Mesendoderm (in vitro differentiated cells): ENCODE results near the gene PRKCSH.
"Not testable (repeated sequence)": the region's sequence is repeated elsewhere in the genome, so short reads cannot be mapped to it uniquely, and the experiment has no call there.

Experiments used
- DNase-seq: peaks from one replicate; pipeline ENCODE4 v3.0.0; 2013
- H2AK5ac ChIP-seq: 2 replicates; pipeline ENCODE4 v1.6.1; 2013; ENCODE audit warnings: low read length, inconsistent platforms
- H2BK120ac ChIP-seq: 2 replicates; pipeline ENCODE4 v1.6.1; 2013; ENCODE audit warnings: low read depth, mild to moderate bottlenecking, low read length, moderate library complexity, mixed read lengths
- H2BK15ac ChIP-seq: replicated peaks from 2 replicates; pipeline ENCODE4 v1.6.1; 2013; ENCODE audit warnings: low read depth, mild to moderate bottlenecking, moderate library complexity
- H2BK5ac ChIP-seq: 2 replicates; pipeline ENCODE4 v1.6.1; 2013; ENCODE audit warnings: low read length, inconsistent platforms
- H3K18ac ChIP-seq: 2 replicates; pipeline ENCODE4 v1.6.1; 2013; ENCODE audit warnings: mild to moderate bottlenecking, low read length, mixed read lengths
- H3K23ac ChIP-seq: one replicate; pipeline ENCODE4 v1.6.1; 2013; ENCODE audit warnings: low read length
- H3K27ac ChIP-seq: 2 replicates; pipeline ENCODE4 v1.5.1; 2013; ENCODE audit warnings: low read depth, mild to moderate bottlenecking, inconsistent platforms, low read length, moderate library complexity
- H3K27me3 ChIP-seq: 2 replicates; pipeline ENCODE4 v1.6.1; 2013; ENCODE audit warnings: low read length, control low read depth, mild to moderate bottlenecking, inconsistent platforms; ENCODE audit not compliant: insufficient read depth, poor library complexity
- H3K36me3 ChIP-seq: 2 replicates; pipeline ENCODE4 v1.6.1; 2013; ENCODE audit warnings: low read length, inconsistent platforms; ENCODE audit not compliant: control insufficient read depth, insufficient read depth
- H3K4ac ChIP-seq: one replicate; pipeline ENCODE4 v1.6.1; 2013; ENCODE audit warnings: low read depth, mild to moderate bottlenecking, low read length, moderate library complexity
- H3K4me1 ChIP-seq: 2 replicates; pipeline ENCODE4 v1.6.1; 2013; ENCODE audit warnings: low read depth, low read length, inconsistent platforms; ENCODE audit not compliant: control insufficient read depth
- H3K4me2 ChIP-seq: 2 replicates; pipeline ENCODE4 v1.6.1; 2013; ENCODE audit warnings: low read length
- H3K4me3 ChIP-seq: 2 replicates; pipeline ENCODE4 v1.5.1; 2013; ENCODE audit warnings: mild to moderate bottlenecking, low read length
- H3K56ac ChIP-seq: one replicate; pipeline ENCODE4 v1.6.1; 2013; ENCODE audit warnings: low read length
- H3K79me1 ChIP-seq: 2 replicates; pipeline ENCODE4 v1.6.1; 2013; ENCODE audit warnings: low read length, inconsistent platforms
- H3K79me2 ChIP-seq: 2 replicates; pipeline ENCODE4 v1.6.1; 2013; ENCODE audit warnings: mild to moderate bottlenecking, low read length; ENCODE audit not compliant: control insufficient read depth, insufficient read depth
- H3K9ac ChIP-seq: 2 replicates; pipeline ENCODE4 v1.6.1; 2013; ENCODE audit warnings: low read length, inconsistent platforms
- H4K5ac ChIP-seq: one replicate; pipeline ENCODE4 v1.6.1; 2013; ENCODE audit warnings: low read length
- H4K8ac ChIP-seq: one replicate; pipeline ENCODE4 v1.6.1; 2013; ENCODE audit warnings: low read depth, mild to moderate bottlenecking, control low read depth, low read length, moderate library complexity
- WGBS: extraction: QIAGEN DNeasy Blood & Tissue Kit; methylation state at CpG from one replicate; pipeline ENCODE4 v1.1.7; 2013; ENCODE audit warnings: low lambda C conversion rate, missing lambda C conversion rate; ENCODE audit not compliant: insufficient coverage; ENCODE audit errors: extremely low coverage; 5-methylcytosine and 5-hydroxymethylcytosine counted together

PRKCSH gene

GRCh38 chr19:11433526-11433925, 1.9 kb upstream of the PRKCSH start:
- peaks cover 13% of the 10 kb centered on the region for H3K79me1 ChIP-seq
- H3K4me1 ChIP-seq, H2BK15ac ChIP-seq, H3K18ac ChIP-seq, H3K4ac ChIP-seq, DNase-seq, H3K56ac ChIP-seq, H3K27ac ChIP-seq, H3K4me3 ChIP-seq, H3K27me3 ChIP-seq, H2BK120ac ChIP-seq, H2AK5ac ChIP-seq, H3K4me2 ChIP-seq, H4K8ac ChIP-seq, H3K23ac ChIP-seq, H3K36me3 ChIP-seq, H4K5ac ChIP-seq, H3K9ac ChIP-seq, H2BK5ac ChIP-seq: not testable (repeated sequence)
- no CpG with 5 or more reads among the region's 3 CpGs for WGBS
- peaks cover 15% of the 10 kb centered on the region for H3K79me2 ChIP-seq

GRCh38 chr19:11434703-11435056, 755 bp upstream of the PRKCSH start:
- peak overlapping the region; percentile 38 for H3K4me2 ChIP-seq
- H3K36me3 ChIP-seq: peaks cover 6% of the 10 kb centered on the region
- no peak overlapping the region for H4K5ac ChIP-seq
- peak overlapping the region; percentile 31 for H3K9ac ChIP-seq
- peak overlapping the region; percentile 69 for H3K56ac ChIP-seq
- no peak overlapping the region for H3K4ac ChIP-seq
- no peak overlapping the region for H2AK5ac ChIP-seq
- H3K79me2 ChIP-seq: peaks cover 15% of the 10 kb centered on the region
- no peaks in the 10 kb centered on the region for H3K27me3 ChIP-seq
- no peak for DNase-seq
- H3K27ac ChIP-seq: no peak overlapping the region
- H4K8ac ChIP-seq: no peak overlapping the region
- H2BK120ac ChIP-seq: no peak overlapping the region
- H3K23ac ChIP-seq: no peak overlapping the region
- H3K4me1 ChIP-seq: peaks cover 4% of the 10 kb centered on the region
- peak overlapping the region; percentile 46 for H2BK5ac ChIP-seq
- H3K79me1 ChIP-seq: peaks cover 13% of the 10 kb centered on the region
- no peak overlapping the region for H2BK15ac ChIP-seq
- no peak overlapping the region for H3K4me3 ChIP-seq
- H3K18ac ChIP-seq: no peak overlapping the region
- no CpG with 5 or more reads among the region's 9 CpGs for WGBS

- peak; percentile 50 for DNase-seq
- Histone ChIP-seq H3K4ac (peak overlapping the region; percentile 28), H3K4me2 (peak overlapping the region; percentile 40), H3K4me3 (peak overlapping the region; percentile 80), H3K36me3 (peaks cover 6% of the 10 kb centered on the region), H3K27me3 (no peaks in the 10 kb centered on the region), H2BK5ac (peak overlapping the region; percentile 61), H3K79me1 (peaks cover 13% of the 10 kb centered on the region), H3K4me1 (peaks cover 4% of the 10 kb centered on the region), H2BK120ac (no peak overlapping the region), H2BK15ac (no peak overlapping the region), H3K23ac (no peak overlapping the region), H4K5ac (no peak overlapping the region), H3K9ac (peak overlapping the region; percentile 96), H2AK5ac (peak overlapping the region; percentile 64), H3K56ac (peak overlapping the region; percentile 99), H3K27ac (no peak overlapping the region), H3K18ac (peak overlapping the region; percentile 12), H3K79me2 (peaks cover 15% of the 10 kb centered on the region), H4K8ac (no peak overlapping the region)
- no CpG with 5 or more reads among the region's 21 CpGs for WGBS
These were observed 438 bp downstream of the PRKCSH start for GRCh38 chr19:11435833-11436313.

- no peak overlapping the region for H2BK15ac ChIP-seq
- peaks cover 15% of the 10 kb centered on the region for H3K79me1 ChIP-seq
- H3K56ac ChIP-seq: no peak overlapping the region
- no peak overlapping the region for H4K8ac ChIP-seq
- peaks cover 14% of the 10 kb centered on the region for H3K36me3 ChIP-seq
- no peak overlapping the region for H3K9ac ChIP-seq
- no peak overlapping the region for H3K23ac ChIP-seq
- no peak overlapping the region for H3K4ac ChIP-seq
- no peak overlapping the region for H2BK5ac ChIP-seq
- no peak for DNase-seq
- H2BK120ac ChIP-seq: no peak overlapping the region
- H3K27ac ChIP-seq: no peak overlapping the region
- peaks cover 15% of the 10 kb centered on the region for H3K79me2 ChIP-seq
- whole genome bisulfite sequencing: no CpG with 5 or more reads among the region's 9 CpGs
- H3K27me3 ChIP-seq: no peaks in the 10 kb centered on the region
- H3K4me3 ChIP-seq: no peak overlapping the region
- peaks cover 4% of the 10 kb centered on the region for H3K4me1 ChIP-seq
- H3K4me2 ChIP-seq: no peak overlapping the region
- H4K5ac ChIP-seq: no peak overlapping the region
- H2AK5ac ChIP-seq: no peak overlapping the region
- no peak overlapping the region for H3K18ac ChIP-seq
These were observed 2.5 kb downstream of the PRKCSH start for GRCh38 chr19:11437955-11438354.

GRCh38 chr19:11444059-11444458, 8.6 kb downstream of the PRKCSH start:
- H3K4ac ChIP-seq: no peak overlapping the region
- H3K18ac ChIP-seq: no peak overlapping the region
- no peak overlapping the region for H3K4me3 ChIP-seq
- H3K4me1 ChIP-seq: no peaks in the 10 kb centered on the region
- no peak overlapping the region for H2AK5ac ChIP-seq
- no peak overlapping the region for H2BK5ac ChIP-seq
- no peak overlapping the region for H3K9ac ChIP-seq
- H4K8ac ChIP-seq: no peak overlapping the region
- DNase-seq: no peak
- no peak overlapping the region for H3K27ac ChIP-seq
- WGBS: no CpG with 5 or more reads among the region's 5 CpGs
- no peaks in the 10 kb centered on the region for H3K27me3 ChIP-seq
- peaks cover 2% of the 10 kb centered on the region for H3K79me1 ChIP-seq
- H3K56ac ChIP-seq: no peak overlapping the region
- no peak overlapping the region for H4K5ac ChIP-seq
- no peak overlapping the region for H2BK15ac ChIP-seq
- no peak overlapping the region for H3K23ac ChIP-seq
- no peak overlapping the region for H3K4me2 ChIP-seq
- H3K36me3 ChIP-seq: peaks cover 15% of the 10 kb centered on the region
- H3K79me2 ChIP-seq: no peaks in the 10 kb centered on the region
- no peak overlapping the region for H2BK120ac ChIP-seq

- WGBS: no CpG with 5 or more reads among the region's 13 CpGs
- DNase-seq: no peak
- peaks cover 15% of the 10 kb centered on the region for H3K36me3 ChIP-seq
These were observed 9.7 kb downstream of the PRKCSH start for GRCh38 chr19:11445141-11445540.

More at GRCh38 chr19:11445141-11445540, 9.7 kb downstream of the PRKCSH start:
- no peak overlapping the region for H2AK5ac ChIP-seq
- H2BK15ac ChIP-seq: no peak overlapping the region
- H3K4ac ChIP-seq: no peak overlapping the region
- H2BK120ac ChIP-seq: no peak overlapping the region
- H3K4me1 ChIP-seq: no peaks in the 10 kb centered on the region
- H3K79me1 ChIP-seq: peaks cover 2% of the 10 kb centered on the region
- H3K4me3 ChIP-seq: no peak overlapping the region
- no peak overlapping the region for H3K23ac ChIP-seq
- H3K9ac ChIP-seq: no peak overlapping the region
- H3K4me2 ChIP-seq: no peak overlapping the region
- no peak overlapping the region for H3K27ac ChIP-seq
- no peaks in the 10 kb centered on the region for H3K27me3 ChIP-seq
- H4K8ac ChIP-seq: no peak overlapping the region
- no peaks in the 10 kb centered on the region for H3K79me2 ChIP-seq
- H3K18ac ChIP-seq: no peak overlapping the region
- H3K56ac ChIP-seq: no peak overlapping the region
- no peak overlapping the region for H4K5ac ChIP-seq
- H2BK5ac ChIP-seq: no peak overlapping the region
